HUES64 (cell line): ENCODE data around the gene TMEM150C. TPM values are rescaled to one million over a fixed set of nuclear protein-coding genes. Genes with fewer than 3 reads are reported as not detected.

Source experiments
- H3K27ac ChIP-seq: 2 replicates; pipeline ENCODE4 v1.7.0; 2013; ENCODE audit warnings: low read depth, low read length, inconsistent platforms
- H3K27me3 ChIP-seq: 2 replicates; pipeline ENCODE4 v1.6.1; 2013; ENCODE audit warnings: mild to moderate bottlenecking, low read length; ENCODE audit not compliant: insufficient read depth
- H3K36me3 ChIP-seq: 2 replicates; pipeline ENCODE4 v1.6.1; 2013; ENCODE audit warnings: mild to moderate bottlenecking, low read length; ENCODE audit not compliant: insufficient read depth
- H3K4me1 ChIP-seq: 2 replicates; pipeline ENCODE4 v1.6.1; 2013; ENCODE audit warnings: mild to moderate bottlenecking, low read length, moderate library complexity; ENCODE audit not compliant: insufficient read depth
- H3K4me3 ChIP-seq: 2 replicates; pipeline ENCODE4 v1.5.1; 2013; ENCODE audit warnings: mild to moderate bottlenecking, low read length, moderate library complexity
- H3K9ac ChIP-seq: 2 replicates; pipeline ENCODE4 v1.6.1; 2013; ENCODE audit warnings: mild to moderate bottlenecking, low read depth, low read length
- H3K9me3 ChIP-seq: 2 replicates; pipeline ENCODE4 v1.6.1; 2013; ENCODE audit warnings: low read depth, low read length; ENCODE audit not compliant: insufficient read depth
- WGBS: fragments of 150-250, 120-280 bp; methylation state at CpG from one replicate; pipeline ENCODE4 v1.1.7; 2013; ENCODE audit warnings: missing lambda C conversion rate; 5-methylcytosine and 5-hydroxymethylcytosine counted together
- polyA plus RNA-seq, 2 experiments: library from polyadenylated mRNA; stranded (reverse); fragments of 50-300 nt; gene quantifications; one replicate each; pipeline ENCODE4 v1.2.3, GENCODE V29; 2013

TMEM150C gene
- polyA plus RNA-seq (2013, experiment 1 of 2), result 2.5 TPM
- 3.2 TPM for polyA plus RNA-seq (2013, experiment 2 of 2)

- H3K4me3 ChIP-seq, result peak within 1 kb of the TSS; percentile 44
- H3K9me3 ChIP-seq, result no peaks in the 10 kb centered on the region
- 8% methylated on average over 62 of the region's 62 CpGs for WGBS
Measured at GRCh38 chr4:82561786-82562563, at the start of gene TMEM150C. TSS of gene TMEM150C (minus strand) at chr4:82561988. CDS start at chr4:82504657, 57,331 bp downstream.

GRCh38 chr4:82611527-82611926, 49.7 kb upstream of the TMEM150C start:
- Histone ChIP-seq H3K9me3 (no peaks in the 10 kb centered on the region), H3K27ac (no peak overlapping the region), H3K27me3 (no peaks in the 10 kb centered on the region), H3K9ac (no peak overlapping the region), H3K36me3 (no peaks in the 10 kb centered on the region), H3K4me1 (no peaks in the 10 kb centered on the region), H3K4me3 (no peak overlapping the region)
- 72% methylated on average over 2 of the region's 4 CpGs for WGBS

More at GRCh38 chr4:82561786-82562563, at the start of gene TMEM150C:
- H3K27me3 ChIP-seq, result peaks cover 27% of the 10 kb centered on the region
- peak within 1 kb of the TSS; percentile 47 for H3K9ac ChIP-seq
- H3K27ac ChIP-seq, result no peak within 1 kb of the TSS
- no peaks in the 10 kb centered on the region for H3K36me3 ChIP-seq
- H3K4me1 ChIP-seq, result peaks cover 15% of the 10 kb centered on the region

GRCh38 chr4:82610041-82610440, 48.3 kb upstream of the TMEM150C start:
- no peak overlapping the region for H3K9ac ChIP-seq
- no peaks in the 10 kb centered on the region for H3K4me1 ChIP-seq
- no peaks in the 10 kb centered on the region for H3K9me3 ChIP-seq
- no peaks in the 10 kb centered on the region for H3K27me3 ChIP-seq
- H3K36me3 ChIP-seq, result no peaks in the 10 kb centered on the region
- 100% methylated on average over 2 of the region's 2 CpGs for WGBS
- no peak overlapping the region for H3K4me3 ChIP-seq
- H3K27ac ChIP-seq, result no peak overlapping the region

GRCh38 chr4:82606622-82607021, 44.8 kb upstream of the TMEM150C start:
- no peak overlapping the region for H3K4me3 ChIP-seq
- WGBS, result 91% methylated on average over 7 of the region's 7 CpGs
- H3K36me3 ChIP-seq, result no peaks in the 10 kb centered on the region
- no peaks in the 10 kb centered on the region for H3K27me3 ChIP-seq
- H3K27ac ChIP-seq, result no peak overlapping the region
- H3K4me1 ChIP-seq, result no peaks in the 10 kb centered on the region
- no peaks in the 10 kb centered on the region for H3K9me3 ChIP-seq
- H3K9ac ChIP-seq, result no peak overlapping the region

- H3K36me3 ChIP-seq, result no peaks in the 10 kb centered on the region
- no peaks in the 10 kb centered on the region for H3K4me1 ChIP-seq
- H3K27ac ChIP-seq, result no peak overlapping the region
- no peak overlapping the region for H3K9ac ChIP-seq
- H3K9me3 ChIP-seq, result no peaks in the 10 kb centered on the region
- H3K4me3 ChIP-seq, result no peak overlapping the region
- WGBS, result 93% methylated on average over 1 of the region's 1 CpG
- H3K27me3 ChIP-seq, result no peaks in the 10 kb centered on the region
Measured at GRCh38 chr4:82604522-82604921, 42.7 kb upstream of the TMEM150C start.

- Histone ChIP-seq H3K4me1 (no peaks in the 10 kb centered on the region), H3K9ac (no peak overlapping the region), H3K27me3 (no peaks in the 10 kb centered on the region), H3K36me3 (no peaks in the 10 kb centered on the region), H3K4me3 (no peak overlapping the region), H3K9me3 (no peaks in the 10 kb centered on the region), H3K27ac (no peak overlapping the region)
- 94% methylated on average over 7 of the region's 9 CpGs for WGBS
Measured at GRCh38 chr4:82601242-82602015, 39.6 kb upstream of the TMEM150C start.

GRCh38 chr4:82599336-82599735, 37.5 kb upstream of the TMEM150C start:
- Histone ChIP-seq H3K9me3 (no peaks in the 10 kb centered on the region), H3K36me3 (no peaks in the 10 kb centered on the region), H3K4me3 (no peak overlapping the region), H3K4me1 (no peaks in the 10 kb centered on the region), H3K27me3 (no peaks in the 10 kb centered on the region), H3K9ac (no peak overlapping the region), H3K27ac (no peak overlapping the region)
- WGBS, result 72% methylated on average over 4 of the region's 4 CpGs

GRCh38 chr4:82594456-82594855, 32.7 kb upstream of the TMEM150C start:
- Histone ChIP-seq H3K27ac (no peak overlapping the region), H3K9me3 (no peaks in the 10 kb centered on the region), H3K9ac (no peak overlapping the region)

GRCh38 chr4:82593411-82593810, 31.6 kb upstream of the TMEM150C start:
- Histone ChIP-seq H3K36me3 (no peaks in the 10 kb centered on the region), H3K27me3 (no peaks in the 10 kb centered on the region), H3K4me3 (no peak overlapping the region), H3K9ac (no peak overlapping the region), H3K27ac (no peak overlapping the region), H3K4me1 (peaks cover 19% of the 10 kb centered on the region), H3K9me3 (no peaks in the 10 kb centered on the region)
- WGBS, result 90% methylated on average over 5 of the region's 5 CpGs

More at GRCh38 chr4:82594456-82594855, 32.7 kb upstream of the TMEM150C start:
- no peak overlapping the region for H3K4me3 ChIP-seq
- no peaks in the 10 kb centered on the region for H3K27me3 ChIP-seq
- H3K36me3 ChIP-seq, result no peaks in the 10 kb centered on the region
- H3K4me1 ChIP-seq, result peaks cover 19% of the 10 kb centered on the region
- 90% methylated on average over 4 of the region's 4 CpGs for WGBS

- WGBS, result 94% methylated on average over 3 of the region's 3 CpGs
- Histone ChIP-seq H3K27ac (no peak overlapping the region), H3K4me3 (no peak overlapping the region), H3K27me3 (no peaks in the 10 kb centered on the region), H3K9me3 (no peaks in the 10 kb centered on the region), H3K9ac (no peak overlapping the region), H3K4me1 (peaks cover 19% of the 10 kb centered on the region), H3K36me3 (no peaks in the 10 kb centered on the region)
Measured at GRCh38 chr4:82592639-82593038, 30.9 kb upstream of the TMEM150C start.

- Histone ChIP-seq H3K9ac (no peak overlapping the region), H3K4me1 (peaks cover 26% of the 10 kb centered on the region), H3K9me3 (no peaks in the 10 kb centered on the region), H3K4me3 (no peak overlapping the region), H3K36me3 (no peaks in the 10 kb centered on the region), H3K27me3 (no peaks in the 10 kb centered on the region), H3K27ac (no peak overlapping the region)
- 62% methylated on average over 5 of the region's 5 CpGs for whole genome bisulfite sequencing
Measured at GRCh38 chr4:82591592-82591991, 29.8 kb upstream of the TMEM150C start.
